Sigmoid colon (tissue), 7 donors: ENCODE measurements around the gene PRDM16. TPM values are rescaled to one million over a fixed set of nuclear protein-coding genes. Genes with fewer than 3 reads are reported as not detected.

Source experiments
- DNase-seq: peaks from one replicate; pipeline ENCODE4 v3.0.0-alpha.2; 2019
- H3K27ac ChIP-seq, 4 donors: fragments of 200-600 bp; sonication (generic); one replicate each; pipeline ENCODE4 v1.5.1; 2016 to 2019; ENCODE audit warnings: mild to moderate bottlenecking in 1 of 4
- H3K27me3 ChIP-seq, 3 donors: fragments of 200-600 bp; sonication (generic); one replicate each; pipeline ENCODE4 v1.5.1; 2019; ENCODE audit warnings: mild to moderate bottlenecking in 1 of 3
- H3K36me3 ChIP-seq, 4 donors: fragments of 200-600 bp; sonication (generic); one replicate each; pipeline ENCODE4 v1.5.1; 2016 to 2019
- H3K4me1 ChIP-seq, 4 donors: fragments of 200-600 bp; sonication (generic); one replicate each; pipeline ENCODE4 v1.5.1; 2017 to 2019
- H3K4me3 ChIP-seq, 4 donors: fragments of 200-600 bp; sonication (generic); one replicate each; pipeline ENCODE4 v1.5.1; 2017 to 2019; ENCODE audit warnings: mild to moderate bottlenecking in 2 of 4, moderate library complexity in 1 of 4
- H3K9me3 ChIP-seq, 4 donors: fragments of 200-600 bp in 3 of 4; sonication (generic) in 3 of 4; one replicate each; pipeline versions ENCODE4 v1.5.1 to v1.6.1; 2013 to 2019
- CTCF ChIP-seq, 4 experiments: fragments of 450-650 bp in 3 of 4; fragments of 200-600 bp in 1 of 4; IDR thresholded peaks; one replicate each; pipeline ENCODE4 v1.5.1; 2016 to 2019; ENCODE audit warnings: antibody characterized with exemption in 4 of 4, mild to moderate bottlenecking in 3 of 4, moderate library complexity in 2 of 4
- EP300 ChIP-seq, 4 donors: sonication (generic); formaldehyde crosslinking; IDR thresholded peaks; one replicate each; pipeline ENCODE4 v1.6.1; 2017; ENCODE audit warnings: antibody characterized with exemption in 4 of 4
- POLR2A ChIP-seq, 2 donors: fragments of 450-650 bp; IDR thresholded peaks; one replicate each; pipeline ENCODE4 v1.6.1; 2016; ENCODE audit warnings: antibody characterized with exemption in 2 of 2, mild to moderate bottlenecking in 2 of 2, moderate library complexity in 2 of 2
- POLR2AphosphoS5 ChIP-seq, 4 donors: sonication (generic); formaldehyde crosslinking; IDR thresholded peaks; one replicate each; pipeline ENCODE4 v1.6.1; 2017; ENCODE audit warnings: antibody characterized with exemption in 4 of 4
- WGBS, 2 donors: extraction: QIAGEN DNeasy Blood & Tissue Kit; methylation state at CpG; one replicate each; pipeline ENCODE4 v1.1.7; 2013; 5-methylcytosine and 5-hydroxymethylcytosine counted together
- intact Hi-C: fragments of 100-400 bp; cut with DNase I; formaldehyde crosslinking; loops from one replicate; pipeline ENCODE4 v1.15.1; 2023
- polyA plus RNA-seq, 3 donors: library from polyadenylated mRNA; stranded (reverse); fragments of 200-250 nt; gene quantifications; one replicate each; pipeline ENCODE4 v1.2.3, GENCODE V29; 2013
- total RNA-seq, 4 donors: library from RNA; depleted of rRNA; stranded (reverse); fragments of >200 nt; gene quantifications; one replicate each; pipeline ENCODE4 v1.1.0, GENCODE V29; 2016
- donor health status: healthy with polysubstance abuse.
- donor health status: Bipolar disorder and iron deficiency.
- donor health status: healthy.

Gene PRDM16
- total and polyA plus RNA-seq, 7 donors: under 0.01 to 1.7 (median 0.49) TPM

GRCh38 chr1:3175486-3175885 lies 106.5 kb downstream of the PRDM16 start:
- Histone ChIP-seq H3K4me1 (peaks cover 0 to 36% (median 21%) of the 10 kb centered on the region in 4 donors), H3K36me3 (no peaks in the 10 kb centered on the region), H3K9me3 (no peaks in the 10 kb centered on the region), H3K4me3 (no peak overlapping the region), H3K27ac (peak overlapping the region in 2 of 4 donors; percentile 14 to 22), H3K27me3 (no peaks in the 10 kb centered on the region)
- intact Hi-C loops: no loop called here
- no peak for TF ChIP-seq POLR2AphosphoS5 (IDR thresholded peaks at IDR 0.05)
- no peak for TF ChIP-seq POLR2A (IDR thresholded peaks at IDR 0.05)
- no peak for TF ChIP-seq CTCF (IDR thresholded peaks at IDR 0.05)
- TF ChIP-seq EP300 (IDR thresholded peaks at IDR 0.05): no peak
- 90 to 91% methylated on average over 8 of the region's 8 CpGs for WGBS, 2 donors
- no peak for DNase-seq

GRCh38 chr1:3176028-3176427 lies 107.0 kb downstream of the PRDM16 start:
- Histone ChIP-seq H3K36me3 (no peaks in the 10 kb centered on the region), H3K4me1 (peaks cover 0 to 30% (median 17%) of the 10 kb centered on the region in 4 donors), H3K27me3 (no peaks in the 10 kb centered on the region), H3K4me3 (no peak overlapping the region), H3K9me3 (no peaks in the 10 kb centered on the region), H3K27ac (no peak overlapping the region)
- no peak for DNase-seq
- intact Hi-C loops: no loop called here
- TF ChIP-seq POLR2A (IDR thresholded peaks at IDR 0.05) (no peak), POLR2AphosphoS5 (IDR thresholded peaks at IDR 0.05) (no peak), CTCF (IDR thresholded peaks at IDR 0.05) (no peak), EP300 (IDR thresholded peaks at IDR 0.05) (no peak)

- Histone ChIP-seq H3K4me1 (peaks cover 0 to 22% (median 9%) of the 10 kb centered on the region in 4 donors), H3K27ac (no peak overlapping the region), H3K9me3 (no peaks in the 10 kb centered on the region), H3K36me3 (no peaks in the 10 kb centered on the region), H3K27me3 (no peaks in the 10 kb centered on the region), H3K4me3 (no peak overlapping the region)
- 89 to 92% methylated on average over 2 of the region's 2 CpGs for WGBS, 2 donors
- intact Hi-C loops: no loop called here
- DNase-seq: no peak
- no peak for TF ChIP-seq POLR2A (IDR thresholded peaks at IDR 0.05)
- TF ChIP-seq POLR2AphosphoS5 (IDR thresholded peaks at IDR 0.05): no peak
- TF ChIP-seq EP300 (IDR thresholded peaks at IDR 0.05): no peak
- TF ChIP-seq CTCF (IDR thresholded peaks at IDR 0.05): no peak
Observed at GRCh38 chr1:3176820-3177219, 107.8 kb downstream of the PRDM16 start.

- no peak for TF ChIP-seq EP300 (IDR thresholded peaks at IDR 0.05)
- TF ChIP-seq POLR2AphosphoS5 (IDR thresholded peaks at IDR 0.05): no peak
- no peak for TF ChIP-seq POLR2A (IDR thresholded peaks at IDR 0.05)
- no peak for TF ChIP-seq CTCF (IDR thresholded peaks at IDR 0.05)
- Histone ChIP-seq H3K4me3 (no peak overlapping the region), H3K27me3 (no peaks in the 10 kb centered on the region), H3K9me3 (no peaks in the 10 kb centered on the region), H3K27ac (no peak overlapping the region), H3K4me1 (peaks cover 0 to 12% (median 6%) of the 10 kb centered on the region in 4 donors), H3K36me3 (no peaks in the 10 kb centered on the region)
- 89 to 93% methylated on average over 16 of the region's 16 CpGs for WGBS, 2 donors
- DNase-seq: no peak
- intact Hi-C loops: no loop called here
Observed at GRCh38 chr1:3178279-3178678, 109.3 kb downstream of the PRDM16 start.

GRCh38 chr1:3179471-3179870 lies 110.5 kb downstream of the PRDM16 start:
- H3K27me3 ChIP-seq: no peaks in the 10 kb centered on the region
- DNase-seq: no peak
- no peak overlapping the region for H3K4me3 ChIP-seq
- H3K27ac ChIP-seq: no peak overlapping the region
- TF ChIP-seq CTCF (IDR thresholded peaks at IDR 0.05) (no peak), EP300 (IDR thresholded peaks at IDR 0.05) (no peak), POLR2AphosphoS5 (IDR thresholded peaks at IDR 0.05) (no peak), POLR2A (IDR thresholded peaks at IDR 0.05) (no peak)
- H3K9me3 ChIP-seq: no peaks in the 10 kb centered on the region
- intact Hi-C loops: no loop called here
- peaks cover 0 to 10% (median 5%) of the 10 kb centered on the region in 4 donors for H3K4me1 ChIP-seq
- H3K36me3 ChIP-seq: no peaks in the 10 kb centered on the region
- WGBS, 2 donors: 86 to 87% methylated on average over 15 of the region's 15 CpGs
